ENCODE data around the gene INSIG1. TPM values are rescaled to one million over a fixed set of nuclear protein-coding genes. Genes with fewer than 3 reads are reported as not detected.

The INSIG1 gene
- total RNA-seq, 1 donor from 2014 or later = 81.5 TPM

- no peak for TF ChIP-seq CTCF (conservative IDR thresholded peaks at IDR 0.05)
- Mint-ChIP-seq H3K9me3 (peaks cover 3% of the 10 kb centered on the region), H3K27me3 (ENCODE audit: low read depth) (no peaks in the 10 kb centered on the region), H3K4me3 (no peak overlapping the region), H3K4me1 (peaks cover 3% of the 10 kb centered on the region), H3K36me3 (ENCODE audit: low read depth) (no peaks in the 10 kb centered on the region), H3K27ac (ENCODE audit: unreplicated experiment) (peak overlapping the region; percentile 67)
- DNase-seq (ENCODE audit: low read depth, low spot score) = no peak
These were observed 43.7 kb upstream of the INSIG1 start for GRCh38 chr7:155254018-155254417.

- Mint-ChIP-seq H3K36me3 (ENCODE audit: low read depth) (no peaks in the 10 kb centered on the region), H3K27me3 (ENCODE audit: low read depth) (no peaks in the 10 kb centered on the region), H3K27ac (ENCODE audit: unreplicated experiment) (peak overlapping the region; percentile 62), H3K9me3 (peaks cover 3% of the 10 kb centered on the region), H3K4me3 (no peak overlapping the region), H3K4me1 (peaks cover 3% of the 10 kb centered on the region)
- no peak for TF ChIP-seq CTCF (conservative IDR thresholded peaks at IDR 0.05)
- DNase-seq (ENCODE audit: low read depth, low spot score) = no peak
These were observed 42.6 kb upstream of the INSIG1 start for GRCh38 chr7:155255071-155255470.

- Mint-ChIP-seq H3K27me3 (ENCODE audit: low read depth) (no peaks in the 10 kb centered on the region), H3K36me3 (ENCODE audit: low read depth) (no peaks in the 10 kb centered on the region), H3K9me3 (peaks cover 3% of the 10 kb centered on the region), H3K4me3 (no peak overlapping the region), H3K4me1 (peaks cover 3% of the 10 kb centered on the region), H3K27ac (ENCODE audit: unreplicated experiment) (no peak overlapping the region)
- TF ChIP-seq CTCF (conservative IDR thresholded peaks at IDR 0.05) = no peak
- DNase-seq (ENCODE audit: low read depth, low spot score) = no peak
These were observed 42.1 kb upstream of the INSIG1 start for GRCh38 chr7:155255621-155256020.

- Mint-ChIP-seq H3K4me1 (peaks cover 3% of the 10 kb centered on the region), H3K27me3 (ENCODE audit: low read depth) (no peaks in the 10 kb centered on the region), H3K36me3 (ENCODE audit: low read depth) (no peaks in the 10 kb centered on the region), H3K9me3 (peaks cover 3% of the 10 kb centered on the region), H3K4me3 (no peak overlapping the region), H3K27ac (ENCODE audit: unreplicated experiment) (no peak overlapping the region)
- no peak for TF ChIP-seq CTCF (conservative IDR thresholded peaks at IDR 0.05)
- DNase-seq (ENCODE audit: low read depth, low spot score) = no peak
These were observed 41.5 kb upstream of the INSIG1 start for GRCh38 chr7:155256081-155256760.

GRCh38 chr7:155256761-155257481 is 40.8 kb upstream of the INSIG1 start:
- H3K9me3 Mint-ChIP-seq = peaks cover 3% of the 10 kb centered on the region
- no peak overlapping the region for H3K27ac Mint-ChIP-seq (ENCODE audit: unreplicated experiment)
- TF ChIP-seq CTCF (conservative IDR thresholded peaks at IDR 0.05) = no peak

More at GRCh38 chr7:155256761-155257481, 40.8 kb upstream of the INSIG1 start:
- Mint-ChIP-seq H3K27me3 (ENCODE audit: low read depth) (no peaks in the 10 kb centered on the region), H3K36me3 (ENCODE audit: low read depth) (no peaks in the 10 kb centered on the region), H3K4me1 (peaks cover 3% of the 10 kb centered on the region), H3K4me3 (no peak overlapping the region)
- DNase-seq (ENCODE audit: low read depth, low spot score) = no peak

All from neural crest cell (in vitro differentiated cells).